ENCODE results near the gene LTBP2. TPM values are rescaled to one million over a fixed set of nuclear protein-coding genes. Genes with fewer than 3 reads are reported as not detected.
A peak's percentile ranks its signal among the peaks of the same experiment; 100 is the strongest.

Gene LTBP2
- total RNA-seq, 2 donors from 2014 or later, result 674 to 973 TPM

- ATAC-seq (ENCODE audit: insufficient number of reproducible peaks, low FRiP score, low read depth), result no peak
- Histone ChIP-seq H3K36me3 (no peaks in the 10 kb centered on the region), H3K27ac (peak overlapping the region; percentile 73 to 76), H3K9me3 (no peaks in the 10 kb centered on the region), H3K27me3 (replicated peaks; ENCODE audit: insufficient read depth) (no peaks in the 10 kb centered on the region), H3K4me1 (ENCODE audit: control insufficient read depth in 1 of 2, low read depth in 2 of 2) (peaks cover 33 to 84% of the 10 kb centered on the region in 2 donors), H3K4me3 (no peak overlapping the region)
- no peak for TF ChIP-seq CTCF (IDR thresholded peaks at IDR 0.05)
- DNase-seq (ENCODE audit: low spot score), result no peak
Observed at GRCh38 chr14:74655599-74656395, 43.8 kb upstream of the LTBP2 start.

DNA sequence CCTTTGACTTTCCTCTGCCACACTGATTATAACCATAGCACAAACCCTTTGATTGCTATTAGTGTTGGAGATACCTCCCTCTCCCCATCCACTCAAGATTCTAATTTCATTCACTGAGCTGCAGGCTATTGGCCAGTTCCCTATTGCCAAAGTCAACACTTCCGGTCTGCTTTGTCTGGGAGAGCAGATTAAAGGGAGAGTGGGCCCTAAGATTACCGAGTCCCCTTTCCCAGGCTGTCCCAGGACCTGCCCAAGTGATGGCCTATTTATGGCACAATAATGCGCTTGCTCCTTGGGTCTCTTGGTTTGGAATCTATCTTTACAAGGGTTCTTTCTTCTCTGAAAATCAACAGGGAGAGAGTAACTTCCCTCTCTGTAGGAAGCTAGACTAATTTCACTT lies 42.9 kb upstream of the LTBP2 start:
- no peaks in the 10 kb centered on the region for H3K27me3 ChIP-seq (replicated peaks; ENCODE audit: insufficient read depth)
- ATAC-seq (ENCODE audit: insufficient number of reproducible peaks, low FRiP score, low read depth) (no peak), DNase-seq (ENCODE audit: low spot score) (no peak)
- H3K4me3 ChIP-seq, result no peak overlapping the region
- peaks cover 34 to 84% of the 10 kb centered on the region in 2 donors for H3K4me1 ChIP-seq (ENCODE audit: control insufficient read depth in 1 of 2, low read depth in 2 of 2)
- TF ChIP-seq CTCF (IDR thresholded peaks at IDR 0.05), result no peak
- H3K9me3 ChIP-seq, result no peaks in the 10 kb centered on the region
- peak overlapping the region; percentile 73 to 76 for H3K27ac ChIP-seq
- H3K36me3 ChIP-seq, result no peaks in the 10 kb centered on the region

GRCh38 chr14:74653386-74654138 lies 41.5 kb upstream of the LTBP2 start:
- ATAC-seq (ENCODE audit: insufficient number of reproducible peaks, low FRiP score, low read depth), result no peak
- no peak for TF ChIP-seq CTCF (IDR thresholded peaks at IDR 0.05)
- Histone ChIP-seq H3K36me3 (no peaks in the 10 kb centered on the region), H3K27me3 (replicated peaks; ENCODE audit: insufficient read depth) (no peaks in the 10 kb centered on the region), H3K27ac (peak overlapping the region; percentile 73 to 76), H3K4me1 (ENCODE audit: control insufficient read depth in 1 of 2, low read depth in 2 of 2) (peaks cover 47 to 84% of the 10 kb centered on the region in 2 donors), H3K9me3 (no peaks in the 10 kb centered on the region), H3K4me3 (no peak overlapping the region)
- DNase-seq (ENCODE audit: low spot score), result no peak

DNA sequence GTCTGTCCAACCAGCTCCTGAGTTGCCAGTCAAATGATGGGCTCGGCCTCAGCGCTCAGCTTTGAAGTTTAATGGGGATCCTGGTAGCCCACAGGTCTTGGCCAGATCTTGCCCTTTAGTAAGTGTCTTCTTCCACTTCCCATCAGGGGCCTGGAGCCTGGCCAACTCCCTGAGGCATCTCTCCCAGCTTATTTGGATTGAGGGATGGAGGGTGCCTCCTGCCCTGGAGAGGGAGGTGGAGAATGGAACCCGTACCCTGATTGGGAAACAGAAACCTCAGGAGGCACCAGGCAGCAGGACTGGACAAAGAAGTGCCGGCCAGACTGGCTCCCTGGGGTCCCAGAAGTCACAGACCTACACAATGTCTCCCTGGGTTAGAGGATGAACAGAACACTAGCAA lies 40.5 kb upstream of the LTBP2 start:
- Histone ChIP-seq H3K36me3 (no peaks in the 10 kb centered on the region), H3K4me3 (no peak overlapping the region), H3K27ac (peak overlapping the region; percentile 73 to 76), H3K9me3 (no peaks in the 10 kb centered on the region), H3K27me3 (replicated peaks; ENCODE audit: insufficient read depth) (no peaks in the 10 kb centered on the region), H3K4me1 (ENCODE audit: control insufficient read depth in 1 of 2, low read depth in 2 of 2) (peaks cover 57 to 87% of the 10 kb centered on the region in 2 donors)
- DNase-seq (ENCODE audit: low spot score) (no peak), ATAC-seq (ENCODE audit: insufficient number of reproducible peaks, low FRiP score, low read depth) (no peak)
- no peak for TF ChIP-seq CTCF (IDR thresholded peaks at IDR 0.05)

GRCh38 chr14:74650927-74651686 lies 39.1 kb upstream of the LTBP2 start:
- no peaks in the 10 kb centered on the region for H3K36me3 ChIP-seq
- no peaks in the 10 kb centered on the region for H3K27me3 ChIP-seq (replicated peaks; ENCODE audit: insufficient read depth)
- TF ChIP-seq CTCF (IDR thresholded peaks at IDR 0.05), result no peak
- H3K9me3 ChIP-seq, result no peaks in the 10 kb centered on the region
- peaks cover 59 to 86% of the 10 kb centered on the region in 2 donors for H3K4me1 ChIP-seq (ENCODE audit: control insufficient read depth in 1 of 2, low read depth in 2 of 2)
- DNase-seq (ENCODE audit: low spot score) (no peak), ATAC-seq (ENCODE audit: insufficient number of reproducible peaks, low FRiP score, low read depth) (no peak)
- no peak overlapping the region for H3K4me3 ChIP-seq
- peak overlapping the region in 1 of 2 donors; percentile 81 for H3K27ac ChIP-seq
